SKM-1 (cell line): Measurements from ENCODE around the gene FZR1.

Experiments used
- DNase-seq: peaks from one replicate; lab custom pipeline; 2025; ENCODE audit not compliant: unreplicated experiment; lab: John Stamatoyannopoulos, UW

FZR1 gene

GRCh38 chr19:3471954-3472655, 34.0 kb upstream of the FZR1 start:
- no peak for DNase-seq

- no peak for DNase-seq
Observed at GRCh38 chr19:3474010-3474409, 32.1 kb upstream of the FZR1 start.

GRCh38 chr19:3474614-3475013, 31.5 kb upstream of the FZR1 start:
- DNase-seq, result no peak

DNA sequence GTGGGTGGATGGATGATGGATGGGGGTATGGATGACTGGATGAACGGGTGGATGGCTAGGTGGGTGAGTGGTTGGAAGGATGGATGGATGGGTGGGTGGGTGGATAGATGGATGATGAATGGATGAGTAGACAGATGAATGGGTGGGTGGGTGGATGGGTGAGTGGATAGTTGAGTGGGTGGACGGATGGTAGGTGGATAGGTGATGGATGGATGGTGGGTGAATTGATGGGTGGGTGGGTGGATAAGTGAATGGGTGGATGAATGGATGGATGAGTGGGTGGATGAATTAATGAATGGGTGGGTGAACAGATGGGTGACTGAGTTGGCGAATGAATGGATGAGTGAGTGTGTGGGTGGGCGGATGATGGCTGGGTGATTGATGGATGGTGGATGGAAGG, 30.7 kb upstream of the FZR1 start:
- DNase-seq, result no peak

GRCh38 chr19:3476830-3477229, 29.3 kb upstream of the FZR1 start:
- no peak for DNase-seq

GRCh38 chr19:3477506-3477905, 28.6 kb upstream of the FZR1 start:
- DNase-seq, result no peak

- DNase-seq, result no peak
Observed at GRCh38 chr19:3477951-3478350, 28.2 kb upstream of the FZR1 start.

GRCh38 chr19:3478409-3479176, 27.5 kb upstream of the FZR1 start:
- no peak for DNase-seq

GRCh38 chr19:3479177-3479833, 26.8 kb upstream of the FZR1 start:
- DNase-seq, result peak; percentile 61

DNA sequence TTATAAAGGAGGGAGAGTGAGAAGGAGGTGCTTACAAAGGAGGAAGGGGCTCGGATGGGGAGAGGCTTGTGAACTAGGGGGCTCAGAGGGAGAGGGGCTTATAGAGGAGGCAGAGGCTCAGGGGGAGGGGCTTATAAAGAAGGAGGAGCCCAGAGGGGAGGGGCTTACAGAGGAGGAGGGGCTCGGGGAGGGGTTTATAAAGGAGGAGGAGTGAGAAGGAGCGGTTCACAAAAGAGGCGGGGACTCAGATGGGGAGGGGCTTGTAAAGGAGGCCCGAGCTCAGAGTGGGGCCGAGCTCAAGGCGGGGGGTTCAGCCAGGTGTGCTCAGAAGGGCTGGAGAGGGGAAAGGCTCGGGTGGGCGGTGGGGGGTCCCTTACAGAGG, 26.3 kb upstream of the FZR1 start:
- DNase-seq, result no peak

DNA sequence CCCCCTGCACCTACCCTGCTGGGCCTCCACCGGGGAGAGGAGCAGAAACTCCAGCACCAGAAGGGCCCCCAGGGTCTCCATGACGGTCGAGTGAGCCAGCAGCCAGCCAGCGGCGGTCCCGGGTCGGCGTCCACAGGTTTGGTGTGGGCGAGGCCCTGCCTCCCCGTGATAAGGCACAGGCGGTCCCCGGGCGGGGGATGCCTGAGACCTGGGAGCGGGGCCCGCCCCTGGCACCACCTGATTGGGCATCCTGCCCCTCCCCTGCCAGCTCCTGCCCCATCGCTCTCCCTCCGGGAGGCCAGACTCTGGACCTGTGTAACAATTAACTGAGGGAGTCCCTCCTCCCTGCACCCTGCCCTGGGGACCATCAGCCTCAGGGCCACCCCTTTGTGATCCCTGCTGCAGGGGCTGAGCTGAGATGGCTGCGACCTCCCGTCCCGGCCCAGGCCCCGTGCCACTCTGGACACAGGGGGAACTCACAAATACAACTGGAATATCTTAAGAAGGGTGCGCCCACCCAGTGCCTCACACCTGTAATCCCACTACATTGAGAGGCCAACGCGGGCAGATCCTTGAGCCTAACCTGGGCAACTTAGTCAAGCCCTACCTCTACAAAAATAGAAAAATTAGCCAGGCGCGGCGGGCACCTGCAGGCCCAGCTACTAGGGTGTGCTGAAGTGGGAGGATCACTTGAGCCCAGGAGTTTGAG, 25.6 kb upstream of the FZR1 start, which contains the start of gene SMIM24:
TSS of gene SMIM24 (minus strand) at position 143 of the 709 bp plus-strand sequence. CDS start at position 81, 62 bp downstream.
- DNase-seq, result no peak

DNA sequence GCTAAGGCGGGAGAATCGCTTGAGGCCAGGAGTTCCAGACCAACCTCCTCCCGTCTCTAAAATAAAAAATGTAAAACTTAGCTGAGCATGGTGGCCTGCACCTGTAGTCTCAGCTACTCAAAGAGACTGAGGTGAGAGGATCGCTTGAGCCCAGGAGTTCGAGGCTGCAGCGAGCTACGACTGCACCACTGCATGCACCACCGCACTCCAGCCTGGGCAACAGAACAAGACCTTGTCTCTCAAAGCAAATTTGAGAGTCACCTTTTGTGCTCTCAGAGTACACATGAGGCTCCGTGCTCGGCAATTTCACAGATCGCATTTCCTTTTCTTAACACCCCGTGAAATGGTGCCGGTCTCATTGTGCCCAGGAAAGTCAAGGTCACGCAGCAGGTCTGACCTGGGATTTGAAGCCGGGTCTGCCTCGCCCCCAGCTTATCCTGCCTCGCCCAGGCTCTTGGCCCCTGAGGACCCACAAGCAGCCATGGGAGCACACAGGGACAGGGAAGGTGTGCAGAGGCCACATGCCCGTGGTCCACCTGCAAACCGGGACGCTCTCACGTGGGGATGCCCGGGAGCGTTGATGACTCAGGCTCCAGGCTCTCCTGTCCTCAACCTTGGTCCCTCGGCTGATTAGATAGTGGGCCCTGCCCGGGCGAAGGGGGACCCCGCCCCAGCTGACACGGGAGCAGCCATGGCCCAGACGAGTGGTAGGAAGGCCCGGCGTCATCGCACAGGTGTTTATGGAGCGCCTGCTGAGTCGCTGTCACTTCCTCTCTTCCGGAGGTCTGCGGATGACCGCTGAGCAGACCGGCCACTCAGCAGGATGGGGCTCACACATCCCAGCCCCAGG, 24.6 kb upstream of the FZR1 start:
- no peak for DNase-seq

GRCh38 chr19:3482507-3483225, 23.4 kb upstream of the FZR1 start:
- no peak for DNase-seq

- no peak for DNase-seq
Observed at GRCh38 chr19:3483226-3483628, 22.9 kb upstream of the FZR1 start, which contains the start of gene SMIM44. SMIM44 (minus strand) TSS chr19:3483441; CDS start chr19:3483403, 38 bp downstream.

GRCh38 chr19:3491396-3492119, 14.6 kb upstream of the FZR1 start:
- no peak for DNase-seq

- DNase-seq, result no peak
Observed at GRCh38 chr19:3492131-3492839, 13.8 kb upstream of the FZR1 start.

- no peak for DNase-seq
Observed at GRCh38 chr19:3492919-3493318, 13.2 kb upstream of the FZR1 start.

DNA sequence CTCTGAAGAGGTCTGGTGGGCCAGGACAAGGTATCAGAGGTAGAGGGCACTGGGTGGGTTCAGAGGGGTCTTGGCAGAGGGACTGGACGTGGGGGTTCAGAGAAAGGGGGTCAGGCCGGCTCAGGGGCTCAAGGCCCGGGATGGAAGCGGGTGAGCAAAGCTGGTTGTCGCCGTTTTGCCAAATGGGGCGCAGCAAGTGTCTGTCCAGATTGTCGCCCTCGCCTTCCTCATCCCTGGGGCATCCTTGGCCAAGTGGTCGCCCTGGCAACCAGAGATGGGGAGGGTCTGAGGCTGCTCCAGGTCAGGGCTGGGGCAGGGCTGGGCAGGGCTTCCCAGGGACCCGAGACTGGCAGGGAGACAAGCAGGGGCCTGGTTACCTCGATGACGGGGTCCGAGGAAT, 12.5 kb upstream of the FZR1 start:
- DNase-seq, result no peak
